RKO (cell line): ENCODE data around the gene CYBRD1.

Experiments used
- DNase-seq: peaks from one replicate; pipeline ENCODE4 v3.0.0-alpha.2; 2016; ENCODE audit warnings: low spot score

Gene CYBRD1

DNA sequence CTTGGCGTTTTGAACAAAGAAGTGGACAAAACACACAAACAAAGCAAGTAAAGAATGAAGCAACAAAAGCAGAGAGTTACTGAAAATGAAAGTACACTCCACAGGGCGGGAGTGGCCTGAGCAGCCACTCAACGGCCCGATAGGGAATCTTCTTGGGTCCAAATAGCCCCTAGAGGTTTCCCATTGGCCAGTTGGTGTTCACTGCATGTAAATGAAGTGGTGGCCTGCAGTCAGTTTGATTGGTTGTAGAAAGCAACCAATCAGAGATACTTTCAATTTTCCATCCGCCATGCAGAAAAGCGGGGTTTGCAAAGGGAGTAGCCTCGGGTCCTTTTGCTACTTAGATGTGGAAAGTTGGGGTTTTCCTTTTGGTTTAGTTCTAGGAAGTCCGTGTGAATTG lies 31.6 kb downstream of the CYBRD1 start:
- no peak for DNase-seq

DNA sequence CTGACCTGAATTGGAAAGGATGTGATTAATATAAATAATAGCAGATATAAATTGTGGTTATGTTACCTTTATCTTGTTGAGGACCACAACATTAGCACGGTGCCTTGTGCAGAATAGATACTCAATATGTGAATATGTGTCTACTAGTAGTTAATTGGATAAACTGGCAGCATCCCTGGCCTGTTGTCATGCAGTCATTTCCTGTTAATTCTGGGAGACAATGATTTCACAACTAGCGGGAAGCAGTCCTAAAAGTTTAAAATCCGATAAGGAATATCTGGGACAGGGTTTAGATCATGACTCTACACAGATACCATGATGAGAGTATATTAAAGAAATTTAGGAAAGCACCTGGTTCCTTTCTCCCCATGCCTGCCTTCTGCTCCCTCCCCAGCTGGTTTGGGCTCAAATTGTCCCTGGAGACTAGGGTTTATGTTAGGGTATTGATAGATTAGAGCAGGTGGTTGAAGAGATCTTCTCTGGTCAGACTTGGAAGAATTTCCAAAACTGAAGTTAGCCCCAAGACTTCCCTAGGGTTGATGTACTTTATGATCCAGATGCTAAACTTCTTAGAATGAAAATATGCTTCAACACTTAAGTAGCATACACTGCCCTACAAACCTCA lies 32.8 kb downstream of the CYBRD1 start:
- no peak for DNase-seq

DNA sequence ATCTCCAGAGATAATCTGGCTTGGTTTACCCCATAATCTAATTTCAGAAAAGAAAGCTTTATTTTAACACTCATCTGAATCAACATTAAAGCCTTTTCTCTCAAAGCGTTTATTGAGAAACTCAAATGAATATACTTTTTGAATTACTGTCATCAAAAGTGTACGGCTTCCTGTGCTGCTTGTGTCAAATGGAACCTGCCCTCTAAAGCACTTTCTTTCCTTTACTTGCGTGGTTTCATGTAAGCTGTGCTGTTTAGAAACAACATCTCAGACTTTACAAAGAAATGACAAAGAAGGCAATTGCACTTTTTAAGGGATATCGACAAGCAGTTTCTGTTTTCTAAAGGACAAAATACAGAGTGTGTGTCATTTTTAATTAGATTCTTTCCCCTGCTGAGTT lies 35.1 kb downstream of the CYBRD1 start:
- no peak for DNase-seq

DNA sequence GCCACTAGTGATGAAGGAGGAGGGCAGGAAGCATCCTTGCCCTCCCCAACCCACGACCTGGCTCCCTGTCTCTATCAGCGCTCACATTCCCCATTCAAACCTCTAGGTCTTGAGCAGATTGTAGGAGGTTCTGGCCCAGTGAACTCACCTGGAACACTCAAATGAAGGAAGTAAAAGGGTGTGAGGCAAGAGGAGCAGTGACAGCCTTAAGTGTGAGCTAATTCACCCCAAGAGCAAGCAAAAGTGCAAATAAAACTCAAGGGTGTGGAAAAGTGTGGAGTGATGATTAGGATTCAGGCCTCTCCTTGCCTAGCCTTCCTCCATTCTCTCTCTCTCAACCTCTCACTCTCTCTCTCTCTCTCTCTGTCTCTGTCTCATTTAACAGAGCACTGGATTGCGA lies 41.0 kb downstream of the CYBRD1 start:
- no peak for DNase-seq

DNA sequence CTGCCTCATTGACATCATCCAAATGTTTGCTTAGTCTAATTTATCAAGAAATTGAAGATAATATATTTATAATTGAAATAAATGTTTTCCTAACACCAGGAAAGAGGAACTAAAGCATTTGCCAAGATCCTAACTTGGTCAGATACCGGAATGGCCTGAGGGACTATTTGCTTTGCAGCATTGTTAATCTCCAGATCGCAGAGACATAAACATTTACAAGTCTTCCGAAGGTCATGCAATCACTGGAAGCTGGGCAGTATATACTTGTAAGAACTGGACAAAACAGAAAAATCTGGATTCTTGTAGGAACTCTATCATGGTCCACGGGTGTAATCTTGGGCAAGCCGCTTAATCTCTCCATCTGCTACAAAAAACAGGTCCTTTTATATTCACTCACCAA lies 42.2 kb downstream of the CYBRD1 start:
- DNase-seq: no peak

DNA sequence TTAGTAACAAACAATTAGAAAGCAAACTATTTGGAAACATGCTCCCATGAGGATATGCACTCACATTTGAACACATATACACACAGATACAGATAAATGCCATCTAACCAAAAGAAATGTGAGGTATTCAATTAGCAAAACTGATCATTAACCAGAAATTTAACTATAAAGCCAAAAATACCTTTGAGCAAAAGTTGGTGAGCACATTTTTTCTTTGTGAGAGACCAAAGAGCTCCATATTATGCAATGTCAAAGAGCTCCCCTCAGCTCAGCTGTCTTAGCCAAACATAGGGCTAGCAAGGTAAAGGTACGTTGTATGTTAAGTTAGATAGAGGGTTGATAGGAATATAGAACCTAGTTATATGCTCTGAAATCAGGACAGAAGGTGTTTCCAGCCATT lies 43.8 kb downstream of the CYBRD1 start:
- no peak for DNase-seq

DNA sequence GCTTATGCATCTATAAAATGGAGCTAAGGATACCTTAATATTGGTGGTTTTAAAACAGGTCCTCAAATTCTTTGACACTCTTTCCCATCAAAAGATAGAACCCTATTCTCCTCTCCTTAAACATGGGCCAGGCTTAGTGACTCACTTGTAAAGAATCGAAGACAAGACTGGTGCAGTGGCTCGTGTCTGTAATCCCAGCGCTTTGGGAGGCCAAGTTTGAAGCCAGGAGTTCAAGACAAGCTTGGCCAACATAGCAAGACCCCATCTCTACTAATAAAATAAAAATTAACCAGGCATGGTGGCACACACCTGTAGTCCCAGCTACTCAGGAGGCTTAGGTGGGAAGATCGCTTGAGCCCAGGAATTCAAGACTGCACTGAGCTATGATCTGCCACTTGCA lies 44.5 kb downstream of the CYBRD1 start:
- no peak for DNase-seq

DNA sequence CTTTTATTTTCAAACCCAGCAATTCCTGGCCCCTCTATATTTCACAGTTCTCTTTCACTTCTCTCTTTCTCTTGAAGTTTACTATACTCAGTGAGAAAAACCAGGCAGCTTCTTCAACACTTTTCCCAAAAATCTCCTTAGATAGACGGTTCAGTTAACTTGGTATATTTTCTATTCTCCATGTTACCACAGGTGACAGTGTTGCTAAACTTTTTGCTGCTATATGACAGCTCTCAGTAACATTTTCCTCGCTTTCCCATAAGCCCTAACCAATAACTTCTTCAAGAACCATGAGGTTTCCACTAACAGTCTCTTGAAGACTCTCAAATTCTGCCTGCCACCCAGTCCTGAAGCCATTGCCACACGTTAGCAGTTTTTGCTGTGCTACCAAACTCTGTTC lies 45.8 kb downstream of the CYBRD1 start:
- no peak for DNase-seq

DNA sequence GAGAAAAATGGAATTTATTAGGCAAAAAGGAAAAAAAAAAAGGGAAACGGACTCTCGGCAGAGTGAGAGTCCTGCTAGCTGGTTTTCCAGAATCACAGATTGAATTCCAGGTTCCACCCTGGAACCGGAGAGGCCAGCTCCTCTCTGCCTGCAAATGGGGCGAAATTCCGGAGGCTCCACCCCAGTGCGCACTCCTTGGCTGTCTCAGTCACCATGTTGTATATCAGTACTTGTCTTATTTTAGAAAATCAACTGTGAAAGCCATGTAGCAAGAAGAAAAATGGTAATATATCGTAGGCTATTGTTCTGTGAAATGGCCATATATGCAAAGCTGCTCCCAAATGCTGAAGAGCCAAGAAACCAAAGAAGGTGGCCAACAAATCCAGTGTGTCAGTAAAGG lies 49.4 kb downstream of the CYBRD1 start:
- no peak for DNase-seq

DNA sequence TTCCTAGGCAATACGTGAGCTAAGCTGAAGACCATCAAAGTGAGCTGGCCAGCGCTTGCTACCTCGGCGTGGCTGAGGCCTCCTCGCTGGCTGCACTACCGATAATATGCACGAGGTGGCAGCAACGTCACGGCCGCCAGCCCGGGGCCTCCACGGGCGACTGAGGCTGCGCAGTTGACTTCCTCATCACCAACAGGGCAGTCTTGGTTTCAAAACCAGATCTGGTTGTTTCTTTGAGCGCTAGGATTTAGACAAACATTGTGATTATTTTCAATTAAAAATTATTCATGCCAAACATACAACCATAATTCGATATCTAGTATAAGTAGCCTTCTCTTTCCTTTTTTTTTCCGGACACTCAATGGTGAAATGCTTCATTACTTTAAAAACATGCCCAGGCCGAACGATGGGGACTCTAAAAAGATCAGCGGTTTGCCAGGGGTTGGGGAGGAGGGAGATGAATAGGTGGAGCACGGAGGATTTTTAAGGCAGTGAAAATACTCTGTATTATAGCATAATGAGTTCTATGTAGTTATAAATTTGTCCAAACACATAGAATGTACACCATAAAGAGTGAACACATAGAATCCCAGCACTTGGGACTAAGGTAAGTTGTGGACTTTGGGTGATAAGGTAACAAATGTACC lies 52.0 kb downstream of the CYBRD1 start:
- peak; percentile 80 for DNase-seq

DNA sequence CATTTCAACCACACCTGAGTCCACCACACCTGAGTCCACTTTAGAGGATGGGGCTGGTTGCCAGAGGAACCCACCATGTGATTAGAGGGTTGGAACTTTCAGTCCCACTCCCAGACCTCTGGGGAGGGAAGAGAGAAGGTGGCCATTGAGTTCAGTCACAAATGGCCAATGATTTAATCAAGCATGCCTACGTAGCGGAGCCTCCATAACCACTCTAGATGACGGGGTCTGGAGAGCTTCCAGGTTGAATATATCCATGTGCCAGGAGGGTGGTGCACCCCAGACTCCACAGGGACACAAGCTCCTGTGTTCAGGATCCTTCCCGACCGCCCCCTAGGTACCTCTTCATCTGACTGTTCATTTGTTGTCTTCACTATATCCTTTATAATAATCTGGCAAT lies 53.3 kb downstream of the CYBRD1 start:
- DNase-seq: no peak

DNA sequence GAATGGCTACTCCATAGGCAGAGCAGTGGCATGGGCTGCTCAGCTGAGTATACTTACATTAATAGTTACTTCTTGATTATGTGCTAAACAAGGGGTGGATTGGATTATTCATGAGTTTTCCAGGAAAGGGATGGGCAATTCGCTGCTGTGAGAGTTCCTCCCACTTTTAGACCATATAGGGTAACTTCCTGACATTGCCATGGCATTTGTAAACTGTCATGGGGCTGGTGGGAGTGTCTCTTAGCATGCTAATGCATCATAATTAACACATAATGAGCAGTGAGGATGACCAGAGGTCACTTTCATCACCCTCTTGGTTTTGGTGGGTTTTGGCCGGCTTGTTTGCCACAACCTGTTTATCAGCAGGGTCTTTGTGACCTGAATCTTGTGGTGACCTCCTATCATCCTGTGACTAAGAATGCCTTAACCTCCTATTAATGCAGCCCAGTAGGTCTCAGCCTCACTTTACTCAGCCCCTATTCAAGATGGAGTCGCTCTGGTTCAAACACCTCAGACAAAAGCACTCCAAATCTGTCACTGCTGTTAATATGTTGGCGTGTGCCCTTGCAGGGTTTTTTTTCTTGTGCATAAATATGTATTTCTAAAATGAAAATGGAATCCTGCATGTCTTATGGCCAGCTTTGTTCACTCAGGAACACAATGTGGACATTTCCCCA lies 56.0 kb downstream of the CYBRD1 start:
- no peak for DNase-seq

DNA sequence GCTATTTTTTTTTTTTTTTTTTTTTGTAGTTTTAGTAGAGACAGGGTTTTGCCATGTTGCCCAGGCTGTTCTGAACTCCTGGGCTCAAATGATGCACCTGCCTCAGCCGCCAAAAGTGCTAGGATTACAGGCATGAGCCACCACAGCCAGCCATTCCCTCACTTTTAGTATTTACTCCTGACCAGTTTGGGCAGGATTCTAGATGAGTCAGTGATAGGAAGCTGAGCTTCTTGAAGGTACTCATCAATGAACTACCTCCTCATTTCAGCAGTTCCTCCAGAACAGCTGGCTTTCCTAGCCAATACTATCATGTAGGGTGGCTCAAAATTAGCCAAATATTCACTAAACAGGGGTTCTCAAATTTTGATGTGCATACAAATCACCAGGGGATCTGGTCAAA lies 57.2 kb downstream of the CYBRD1 start:
- peak; percentile 40 for DNase-seq

DNA sequence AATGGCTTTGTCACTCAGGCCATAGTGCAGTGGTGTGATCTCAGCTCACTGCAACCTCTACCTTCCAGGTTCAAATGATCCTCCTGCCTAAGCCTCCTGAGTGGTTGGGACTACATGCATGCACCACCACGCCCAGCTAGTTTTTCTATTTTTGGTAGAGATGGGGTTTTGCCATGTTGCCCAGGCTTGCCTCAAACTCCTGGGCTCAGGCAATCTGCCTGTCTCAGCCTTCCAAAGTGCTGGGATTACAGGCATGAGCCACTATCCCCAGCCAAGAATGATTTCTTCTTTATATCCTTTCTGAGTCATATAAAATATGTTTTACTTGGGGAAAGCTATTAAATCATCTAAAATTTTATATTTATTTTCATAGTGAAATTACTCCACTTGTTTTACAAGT lies 61.3 kb downstream of the CYBRD1 start:
- no peak for DNase-seq

DNA sequence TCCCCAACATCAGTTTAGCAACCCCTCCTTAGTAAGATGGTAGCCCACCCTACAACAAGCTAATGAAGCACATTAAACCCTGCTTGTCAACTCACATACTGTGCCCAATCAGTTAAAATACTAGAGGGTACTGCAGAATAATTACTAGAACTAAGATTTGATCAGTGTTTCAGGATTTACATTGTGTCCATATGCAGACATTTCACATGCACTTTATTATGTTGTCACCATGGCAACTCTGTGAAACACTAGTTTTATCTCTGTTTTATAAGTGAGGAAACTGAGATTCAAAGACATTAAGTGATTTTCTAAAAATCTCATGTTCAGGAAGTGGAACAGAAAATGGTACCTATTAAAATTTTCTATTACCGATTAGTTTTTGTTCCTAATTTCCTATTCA lies 61.7 kb downstream of the CYBRD1 start:
- no peak for DNase-seq

DNA sequence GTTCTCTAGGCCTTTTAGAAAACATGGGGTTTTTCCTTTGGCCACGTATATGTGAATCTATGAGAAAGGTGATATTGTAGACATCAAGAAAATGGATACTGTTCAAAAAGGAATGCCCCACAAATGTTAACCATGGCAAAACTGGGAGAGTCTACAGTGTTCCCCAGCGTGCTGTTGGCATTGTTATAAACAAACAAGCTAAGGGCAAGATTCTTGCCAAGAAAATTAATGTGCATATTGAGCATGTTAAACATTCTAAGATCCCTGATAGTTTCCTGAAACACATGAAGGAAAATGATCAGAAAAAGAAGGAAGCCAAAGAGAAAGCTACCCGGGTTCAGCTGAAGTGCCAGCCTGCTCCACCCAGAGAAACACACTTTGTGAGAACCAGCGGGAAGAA lies 64.9 kb downstream of the CYBRD1 start:
- no peak for DNase-seq

DNA sequence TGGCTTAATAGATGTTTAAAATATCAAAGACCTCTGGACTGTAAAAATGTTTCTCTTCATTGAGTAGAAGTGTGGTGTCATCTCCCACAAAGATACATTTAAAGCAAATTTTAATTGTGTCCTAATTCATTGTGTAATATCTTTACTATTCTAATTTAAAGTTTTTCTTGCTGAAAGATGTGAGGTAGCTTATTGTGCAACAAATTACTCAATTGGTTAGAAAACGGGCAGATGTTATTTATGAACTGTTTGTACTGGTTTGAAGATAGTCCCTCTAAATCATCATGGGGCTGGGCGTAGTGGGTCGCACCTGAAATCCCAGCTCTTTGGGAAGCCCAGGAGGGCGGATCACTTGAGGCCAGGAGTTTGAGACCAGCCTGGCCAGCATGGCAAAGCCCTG lies 65.3 kb downstream of the CYBRD1 start:
- no peak for DNase-seq

DNA sequence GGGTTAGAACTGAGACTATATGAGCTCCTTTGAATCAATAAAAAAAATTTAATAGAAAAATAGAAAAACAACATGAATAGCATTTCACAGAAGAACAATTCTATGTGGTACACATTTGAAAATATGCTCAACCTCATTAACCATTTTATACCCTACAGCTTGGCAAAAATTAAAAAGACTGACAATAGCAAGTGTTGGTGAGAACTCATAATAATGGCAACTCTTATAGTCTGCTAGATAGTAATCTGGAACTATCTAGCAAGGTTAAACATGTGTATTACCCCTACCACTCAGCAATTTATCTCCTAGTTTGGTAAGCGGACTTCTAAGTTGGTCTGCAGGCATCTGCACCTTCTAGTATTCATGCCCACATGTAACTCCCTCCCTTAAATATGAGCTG lies 67.8 kb downstream of the CYBRD1 start:
- DNase-seq: no peak

DNA sequence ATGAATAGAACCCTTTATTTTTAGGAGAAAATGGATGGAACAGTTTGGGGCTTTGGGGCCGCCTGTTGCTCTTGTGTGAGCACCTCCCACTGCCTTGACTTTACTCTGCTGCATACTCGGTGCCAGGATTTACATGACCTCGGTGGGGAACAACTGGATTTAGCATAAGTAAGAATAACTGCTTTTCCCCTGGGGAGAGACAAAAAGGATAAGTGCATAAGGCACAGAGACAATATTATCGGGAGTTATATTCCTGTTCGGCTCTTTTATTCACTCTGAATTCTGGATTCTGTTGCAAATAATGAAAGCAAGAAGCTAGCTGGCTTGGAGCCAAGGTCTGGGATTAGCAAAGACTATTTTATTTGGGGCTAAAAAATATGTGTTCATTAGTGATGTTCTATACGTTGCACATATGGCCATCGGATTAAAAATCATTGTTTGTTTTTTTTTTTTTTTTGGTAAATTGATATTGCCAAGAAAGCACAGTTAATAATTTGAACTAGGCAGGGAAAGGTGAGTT lies 69.8 kb downstream of the CYBRD1 start:
- no peak for DNase-seq

DNA sequence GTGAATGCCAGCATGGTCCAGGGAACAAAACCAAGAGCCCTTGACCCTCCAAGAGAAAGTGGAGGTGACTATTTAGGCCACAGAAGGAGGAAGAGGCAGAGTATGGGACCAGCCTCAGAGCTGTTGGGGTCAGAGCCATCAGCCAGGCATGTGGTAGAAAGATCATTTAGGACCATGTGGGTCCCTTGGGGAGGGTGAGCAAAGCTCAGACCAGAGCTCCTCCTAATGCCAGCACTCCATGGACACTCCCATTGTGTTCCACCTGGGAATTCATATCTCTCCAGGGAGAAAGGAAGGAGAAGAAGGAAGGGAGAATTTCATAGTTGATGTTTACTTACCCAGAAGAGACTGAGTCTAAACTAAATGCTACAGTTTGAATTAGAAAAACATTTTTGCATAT lies 73.2 kb downstream of the CYBRD1 start:
- DNase-seq: no peak

DNA sequence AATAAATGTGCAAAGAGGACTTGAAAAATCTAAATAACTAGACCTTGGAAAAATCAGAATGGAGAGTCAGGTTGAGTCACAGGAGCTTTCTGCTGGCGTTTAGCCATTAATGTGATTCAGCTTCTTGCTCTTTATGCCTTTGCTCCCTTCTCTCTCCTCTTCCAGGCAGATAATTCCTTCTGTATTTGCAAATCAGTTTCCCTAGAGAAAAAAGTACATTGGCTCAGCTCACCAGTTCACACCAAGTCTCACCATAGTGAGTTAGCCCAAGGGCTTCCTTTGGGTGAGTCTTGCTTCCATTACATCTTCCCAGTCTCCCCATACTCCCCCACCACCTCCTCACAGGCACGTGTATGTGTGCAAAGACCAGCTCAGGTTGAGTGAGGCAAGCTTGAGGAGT lies 73.6 kb downstream of the CYBRD1 start:
- DNase-seq: peak; percentile 78

DNA sequence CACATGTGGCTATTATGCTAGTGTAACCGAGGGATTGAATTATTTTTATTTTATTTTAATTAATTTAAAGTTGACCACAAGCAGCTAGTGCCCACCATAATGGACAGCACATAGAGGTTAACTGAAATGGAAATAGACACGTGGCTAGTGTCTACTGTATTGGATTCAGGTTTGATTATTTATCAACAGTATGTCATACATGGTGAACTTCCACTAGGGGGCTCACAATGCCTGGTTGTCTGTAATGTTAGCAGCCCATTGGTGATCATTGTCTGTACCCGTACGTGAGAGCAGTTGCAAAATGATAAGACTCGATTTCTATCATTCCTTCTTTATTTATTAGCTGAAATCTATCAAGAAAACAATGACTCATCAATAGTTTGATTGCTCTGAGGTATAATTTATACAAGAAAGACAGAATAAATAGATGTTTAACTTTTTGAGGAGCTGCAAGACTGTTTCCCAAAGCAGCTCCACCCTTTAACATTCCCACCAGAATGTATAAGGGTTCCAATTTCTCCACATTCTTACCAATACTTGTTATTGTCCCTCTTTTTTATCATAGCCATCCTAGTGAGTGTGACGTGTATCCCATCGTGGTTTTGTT lies 76.5 kb downstream of the CYBRD1 start:
- peak; percentile 80 for DNase-seq

DNA sequence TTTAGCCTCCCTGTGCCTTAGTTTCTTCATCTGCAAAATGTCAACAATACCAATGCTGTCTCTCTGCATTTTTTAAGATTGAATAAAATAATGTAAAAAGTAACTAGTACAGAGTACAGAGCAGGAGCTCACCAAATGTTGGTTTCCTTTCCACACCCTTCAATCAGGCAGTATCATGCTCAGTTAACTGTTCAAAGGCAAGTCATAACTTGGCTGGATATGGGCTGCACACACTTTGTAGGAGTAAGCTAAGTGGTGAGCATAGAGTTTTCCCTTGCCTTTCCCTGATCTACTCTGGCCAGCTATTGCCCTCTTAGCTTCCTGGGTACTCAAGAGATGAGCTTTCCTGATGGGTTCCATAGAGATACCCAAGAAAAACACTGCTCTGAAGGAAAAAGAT lies 77.9 kb downstream of the CYBRD1 start:
- no peak for DNase-seq
